H1 (cell line): ENCODE results near the gene CSNK1D. TPM values are rescaled to one million over a fixed set of nuclear protein-coding genes. Genes with fewer than 3 reads are reported as not detected.

ENCODE experiments used
- CTCF ChIA-PET: fragments of 300-600 bp; sonication (Branson Sonifier 250); formaldehyde crosslinking; loops from one replicate; lab custom pipeline; 2021; ENCODE audit not compliant: partially characterized antibody; lab: Charles Lee
- POLR2A ChIA-PET: fragments of 300-600 bp; sonication (Branson Sonifier 250); formaldehyde crosslinking; loops from one replicate; lab custom pipeline; 2021; ENCODE audit warnings: inconsistent platforms; ENCODE audit not compliant: partially characterized antibody; lab: Charles Lee
- DNase-seq, 2 experiments: peaks; one replicate each; pipeline versions ENCODE4 v3.0.0 to v3.0.0-alpha.2; 2010 to 2022; ENCODE audit warnings: low spot score in 2 of 2, low read depth in 1 of 2, mixed read lengths in 1 of 2
- FAIRE-seq: peaks from 2 replicates; lab custom pipeline; 2011; peaks lifted over from hg19 to GRCh38; lab: Jason Lieb, UNC
- H2AFZ ChIP-seq: 2 replicates; pipeline ENCODE4 v1.8.1; 2012; ENCODE audit warnings: low read length, inconsistent platforms
- H2AK5ac ChIP-seq: 2 replicates; pipeline ENCODE4 v1.6.1; 2013; ENCODE audit warnings: low read depth, low read length
- H2BK120ac ChIP-seq: replicated peaks from 2 replicates; pipeline ENCODE3; 2013; ENCODE audit warnings: low read depth, low read length, inconsistent platforms
- H2BK12ac ChIP-seq: 2 replicates; pipeline ENCODE4 v1.6.1; 2013; ENCODE audit warnings: low read depth, low read length
- H2BK15ac ChIP-seq: 2 replicates; pipeline ENCODE4 v1.6.1; 2013; ENCODE audit warnings: low read length
- H2BK20ac ChIP-seq: 2 replicates; pipeline ENCODE4 v1.6.1; 2013; ENCODE audit warnings: low read length
- H2BK5ac ChIP-seq: 2 replicates; pipeline ENCODE4 v1.6.1; 2013; ENCODE audit warnings: low read depth, low read length
- H3K14ac ChIP-seq: 2 replicates; pipeline ENCODE4 v1.6.1; 2013; ENCODE audit warnings: inconsistent platforms; ENCODE audit not compliant: insufficient read length
- H3K18ac ChIP-seq: 2 replicates; pipeline ENCODE4 v1.6.1; 2013; ENCODE audit warnings: low read length; ENCODE audit errors: extremely low read depth
- H3K23ac ChIP-seq: 2 replicates; pipeline ENCODE4 v1.6.1; 2013; ENCODE audit warnings: inconsistent platforms; ENCODE audit not compliant: insufficient read length
- H3K23me2 ChIP-seq: 2 replicates; pipeline ENCODE4 v1.6.1; 2013; ENCODE audit warnings: low read depth, low read length
- H3K27ac ChIP-seq: 2 replicates; pipeline ENCODE4 v1.6.1; 2011; ENCODE audit warnings: low read depth, low read length, inconsistent platforms
- H3K27me3 ChIP-seq, 4 experiments: replicated peaks in 1 of 4; 1 replicate in 1 of 4; 2 replicates in 3 of 4; pipeline versions ENCODE4 v1.6.1 to v1.8.1; 2011 to 2013; ENCODE audit warnings: low read length in 3 of 4, mild to moderate bottlenecking in 3 of 4, inconsistent platforms in 2 of 4, mixed read lengths in 2 of 4, moderate library complexity in 1 of 4; ENCODE audit not compliant: control insufficient read depth in 3 of 4, insufficient read depth in 3 of 4; ENCODE audit errors: extremely low read depth in 1 of 4
- H3K36me3 ChIP-seq, 4 experiments: 2 replicates each; pipeline versions ENCODE4 v1.6.1 to v1.8.1; 2011 to 2013; ENCODE audit warnings: mild to moderate bottlenecking in 4 of 4, low read length in 3 of 4, moderate library complexity in 2 of 4, control low read depth in 1 of 4, inconsistent platforms in 1 of 4; ENCODE audit not compliant: insufficient read depth in 4 of 4, control insufficient read depth in 2 of 4
- H3K4ac ChIP-seq: replicated peaks from 2 replicates; pipeline ENCODE3; 2013; ENCODE audit warnings: low read length, low read depth, mixed read lengths, inconsistent platforms; ENCODE audit not compliant: insufficient read length
- H3K4me1 ChIP-seq, 4 experiments: replicated peaks in 1 of 4; 1 replicate in 1 of 4; 2 replicates in 3 of 4; pipeline versions ENCODE4 v1.6.1 to v1.8.1; 2011 to 2013; ENCODE audit warnings: low read length in 3 of 4, inconsistent platforms in 2 of 4, mixed read lengths in 1 of 4; ENCODE audit not compliant: insufficient read depth in 4 of 4, control insufficient read depth in 3 of 4
- H3K4me2 ChIP-seq, 2 experiments: 2 replicates each; pipeline versions ENCODE4 v1.6.1 to v1.8.1; 2011 to 2013; ENCODE audit warnings: low read depth in 2 of 2, low read length in 2 of 2, control low read depth in 1 of 2, inconsistent platforms in 1 of 2, mild to moderate bottlenecking in 1 of 2; ENCODE audit not compliant: insufficient read depth in 1 of 2
- H3K4me3 ChIP-seq, 4 experiments: fragments of 200-600, 300-600 bp in 1 of 4; sonication (generic), shearing (Covaris generic), sonication (Bioruptor Twin) in 1 of 4; 2 replicates each; pipeline versions ENCODE4 v1.5.1 to v1.8.1; 2011 to 2016; ENCODE audit warnings: low read length in 4 of 4, low read depth in 3 of 4, control low read depth in 2 of 4, inconsistent platforms in 2 of 4, mild to moderate bottlenecking in 2 of 4, mixed read lengths in 1 of 4, moderate library complexity in 1 of 4; ENCODE audit not compliant: insufficient read depth in 2 of 4; ENCODE audit errors: extremely low read depth in 1 of 4
- H3K56ac ChIP-seq: replicated peaks from 2 replicates; pipeline ENCODE3; 2013; ENCODE audit warnings: low read depth, mild to moderate bottlenecking, mixed read lengths, low read length, inconsistent platforms; ENCODE audit not compliant: insufficient read length
- H3K79me1 ChIP-seq: 2 replicates; pipeline ENCODE4 v1.6.1; 2013; ENCODE audit warnings: low read depth, low read length, control low read depth
- H3K79me2 ChIP-seq, 2 experiments: 2 replicates each; pipeline versions ENCODE4 v1.6.1 to v1.8.1; 2012 to 2013; ENCODE audit warnings: low read length in 2 of 2, mild to moderate bottlenecking in 2 of 2, inconsistent platforms in 1 of 2; ENCODE audit not compliant: insufficient read depth in 2 of 2, control insufficient read depth in 1 of 2
- H3K9ac ChIP-seq, 4 experiments: replicated peaks in 1 of 4; 1 replicate in 1 of 4; 2 replicates in 3 of 4; pipeline versions ENCODE4 v1.6.1 to v1.8.1; 2011 to 2013; ENCODE audit warnings: low read depth in 3 of 4, low read length in 3 of 4, control low read depth in 2 of 4, mild to moderate bottlenecking in 2 of 4, moderate library complexity in 2 of 4, inconsistent platforms in 1 of 4; ENCODE audit errors: extremely low read depth in 1 of 4
- H3K9me3 ChIP-seq, 2 experiments: 2 replicates each; pipeline versions ENCODE4 v1.6.1 to v1.8.1; 2012 to 2013; ENCODE audit warnings: mild to moderate bottlenecking in 2 of 2, moderate library complexity in 2 of 2, control low read depth in 1 of 2, inconsistent platforms in 1 of 2, low read depth in 1 of 2, low read length in 1 of 2, mixed read lengths in 1 of 2; ENCODE audit not compliant: insufficient read depth in 2 of 2
- H4K20me1 ChIP-seq, 2 experiments: replicated peaks in 1 of 2; 2 replicates each; pipeline versions ENCODE3 to v1.8.1; 2011 to 2013; ENCODE audit warnings: inconsistent platforms in 2 of 2, low read length in 2 of 2, mild to moderate bottlenecking in 1 of 2; ENCODE audit not compliant: insufficient read depth in 2 of 2, control insufficient read depth in 1 of 2
- H4K5ac ChIP-seq: 2 replicates; pipeline ENCODE4 v1.6.1; 2013; ENCODE audit warnings: low read length, low read depth, mixed read lengths, inconsistent platforms; ENCODE audit not compliant: insufficient read length
- H4K8ac ChIP-seq: 2 replicates; pipeline ENCODE4 v1.8.0; 2013; ENCODE audit warnings: mild to moderate bottlenecking, moderate library complexity, low read length, inconsistent platforms; ENCODE audit not compliant: insufficient read depth; ENCODE audit errors: extremely low read depth
- H4K91ac ChIP-seq: replicated peaks from 2 replicates; pipeline ENCODE3; 2013; ENCODE audit warnings: low read length, mixed read lengths, inconsistent platforms; ENCODE audit not compliant: insufficient read length
- WGBS, 2 experiments: shearing (Covaris generic) in 1 of 2; methylation state at CpG; one replicate each; pipeline versions ENCODE4 v1.1.6 to v1.1.7; 2013 to 2015; ENCODE audit warnings: low lambda C conversion rate in 2 of 2, mixed read lengths in 2 of 2, inconsistent platforms in 1 of 2, low coverage in 1 of 2, missing lambda C conversion rate in 1 of 2; ENCODE audit not compliant: insufficient replicate concordance in 2 of 2, insufficient coverage in 1 of 2, insufficient read length in 1 of 2; ENCODE audit errors: extremely low coverage in 1 of 2, missing lambda C conversion rate in 1 of 2; 5-methylcytosine and 5-hydroxymethylcytosine counted together
- polyA plus RNA-seq, 7 experiments: library from polyadenylated mRNA; depleted of rRNA in 3 of 7; stranded (reverse) in 5 of 7; unstranded in 2 of 7; fragments of >200 nt in 5 of 7; fragments of 200-250 nt in 2 of 7; gene quantifications; 1 replicate in 5 of 7; 2 replicates in 1 of 7; 4 replicates in 1 of 7; pipeline versions ENCODE4 v1.2.1 to v1.2.3, GENCODE V29; 2011 to 2013; ENCODE audit warnings: missing spikeins in 2 of 7, mixed read lengths in 2 of 7
- total RNA-seq: library from RNA; stranded (reverse); fragmentation: NEBNext Ultra II Directional; extraction: Animal tissue kit (Norgen Biotek cat#: 25700); gene quantifications from 2 replicates; pipeline ENCODE4 v1.2.1, GENCODE V29; 2021
- TF ChIP-seq, protein P1 (sequence below), 3 experiments: IDR thresholded peaks; 1 replicate in 2 of 3; 2 replicates in 1 of 3; pipeline versions ENCODE4 v1.5.1 to v1.6.1; 2011; ENCODE audit warnings: low read length in 3 of 3, mild to moderate bottlenecking in 3 of 3, inconsistent platforms in 2 of 3, low read depth in 1 of 3, moderate library complexity in 1 of 3; ENCODE audit not compliant: insufficient read depth in 1 of 3; ENCODE audit errors: control extremely low read depth in 1 of 3

Gene CSNK1D
- total and polyA plus RNA-seq, 2 of the 8 experiments (the other 6 are each of a cell fraction or from before 2014, with no cell fraction given) = 73.5 to 103 TPM

DNA sequence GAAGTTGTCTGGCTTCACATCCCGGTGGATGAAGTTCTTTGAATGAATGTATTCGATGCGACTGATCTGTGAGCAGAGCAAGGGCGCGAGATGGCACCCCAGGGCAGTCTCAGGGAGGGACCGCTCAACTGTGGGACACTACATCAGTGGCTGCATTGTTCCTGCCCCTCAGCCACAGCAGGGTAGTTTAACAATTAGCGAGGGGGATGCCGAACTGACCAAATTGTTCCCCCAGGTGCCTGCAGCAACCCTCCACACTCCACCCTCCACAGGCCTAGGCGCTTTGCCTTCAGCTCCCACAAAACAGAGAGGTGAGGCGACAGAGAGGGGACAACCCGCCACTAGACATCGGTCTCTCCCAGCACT, 20.3 kb downstream of the CSNK1D start:
- peaks cover 43% of the 10 kb centered on the region in 2 experiments for H4K20me1 ChIP-seq
- no peak overlapping the region for H2BK120ac ChIP-seq
- H3K4me3 ChIP-seq = no peak overlapping the region
- H3K23me2 ChIP-seq = no peaks in the 10 kb centered on the region
- H3K56ac ChIP-seq = no peak overlapping the region
- H3K14ac ChIP-seq = no peak overlapping the region
- POLR2A ChIA-PET = interaction anchor here (1.0 kb wide), 2 partner anchors 8 to 11 kb away, joined by 3 to 5 read pairs; no protein-coding TSS in a partner anchor
- TF ChIP-seq, protein P1, sequence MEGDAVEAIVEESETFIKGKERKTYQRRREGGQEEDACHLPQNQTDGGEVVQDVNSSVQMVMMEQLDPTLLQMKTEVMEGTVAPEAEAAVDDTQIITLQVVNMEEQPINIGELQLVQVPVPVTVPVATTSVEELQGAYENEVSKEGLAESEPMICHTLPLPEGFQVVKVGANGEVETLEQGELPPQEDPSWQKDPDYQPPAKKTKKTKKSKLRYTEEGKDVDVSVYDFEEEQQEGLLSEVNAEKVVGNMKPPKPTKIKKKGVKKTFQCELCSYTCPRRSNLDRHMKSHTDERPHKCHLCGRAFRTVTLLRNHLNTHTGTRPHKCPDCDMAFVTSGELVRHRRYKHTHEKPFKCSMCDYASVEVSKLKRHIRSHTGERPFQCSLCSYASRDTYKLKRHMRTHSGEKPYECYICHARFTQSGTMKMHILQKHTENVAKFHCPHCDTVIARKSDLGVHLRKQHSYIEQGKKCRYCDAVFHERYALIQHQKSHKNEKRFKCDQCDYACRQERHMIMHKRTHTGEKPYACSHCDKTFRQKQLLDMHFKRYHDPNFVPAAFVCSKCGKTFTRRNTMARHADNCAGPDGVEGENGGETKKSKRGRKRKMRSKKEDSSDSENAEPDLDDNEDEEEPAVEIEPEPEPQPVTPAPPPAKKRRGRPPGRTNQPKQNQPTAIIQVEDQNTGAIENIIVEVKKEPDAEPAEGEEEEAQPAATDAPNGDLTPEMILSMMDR (IDR thresholded peaks at IDR 0.05; ENCODE audit: control extremely low read depth in 1 of 3, insufficient read depth in 1 of 3, low read depth in 1 of 3, low read length in 3 of 3) = no peak
- no peaks in the 10 kb centered on the region for H3K27me3 ChIP-seq
- H4K5ac ChIP-seq = no peak overlapping the region
- peak overlapping the region; percentile 22; the same call in 1 of the 2 replicates for H4K8ac ChIP-seq
- peaks cover 3 to 48% of the 10 kb centered on the region in 2 experiments; a peak in 3 of 4 replicates for H3K79me2 ChIP-seq
- H2BK5ac ChIP-seq = peak overlapping the region; percentile 44
- H2AK5ac ChIP-seq = no peak overlapping the region
- H2BK15ac ChIP-seq = no peak overlapping the region
- H3K4ac ChIP-seq = no peak overlapping the region
- H2BK12ac ChIP-seq = no peak overlapping the region
- H3K9me3 ChIP-seq = no peaks in the 10 kb centered on the region
- no peak overlapping the region for H3K27ac ChIP-seq
- H3K4me1 ChIP-seq = no peaks in the 10 kb centered on the region
- DNase-seq (no peak), FAIRE-seq (no peak)
- no peak overlapping the region for H2BK20ac ChIP-seq
- H4K91ac ChIP-seq = no peak overlapping the region
- H3K23ac ChIP-seq = no peak overlapping the region
- H3K18ac ChIP-seq = no peak overlapping the region
- no peak overlapping the region for H2AFZ ChIP-seq
- H3K4me2 ChIP-seq = no peak overlapping the region
- H3K36me3 ChIP-seq = peaks cover 48 to 84% (median 72%) of the 10 kb centered on the region in 4 experiments
- H3K79me1 ChIP-seq = peaks cover 17% of the 10 kb centered on the region
- no peak overlapping the region for H3K9ac ChIP-seq
- CTCF ChIA-PET = interaction anchor here (1.3 kb wide), 1 partner anchor 17 kb away, joined by 7 read pairs; no protein-coding TSS in a partner anchor
- 88% methylated on average over 12 of the region's 12 CpGs; no CpG with 5 or more reads in 1 of the 2 experiments for WGBS, 2 experiments
